HG03565 (cell line): ENCODE data around the gene SMCHD1.

ENCODE experiments used
- ATAC-seq: cut with Tn5 transposase; IDR thresholded peaks from one replicate; pipeline ENCODE4 v1.9.1; 2021; ENCODE audit warnings: mild to moderate bottlenecking, moderate library complexity; ENCODE audit not compliant: unreplicated experiment

Gene SMCHD1

GRCh38 chr18:2655178-2655953 lies at the start of gene SMCHD1:
SMCHD1 (plus strand) TSS chr18:2655726; CDS start chr18:2656076, 350 bp downstream.
- ATAC-seq: peak; percentile 54

GRCh38 chr18:2606335-2606734 lies 49.2 kb upstream of the SMCHD1 start:
- ATAC-seq: no peak

- ATAC-seq: no peak
These were observed 45.9 kb upstream of the SMCHD1 start for GRCh38 chr18:2609604-2610003.

GRCh38 chr18:2610549-2610948 lies 45.0 kb upstream of the SMCHD1 start:
- no peak for ATAC-seq

GRCh38 chr18:2612996-2613395 lies 42.5 kb upstream of the SMCHD1 start:
- no peak for ATAC-seq

- ATAC-seq: no peak
These were observed 38.0 kb upstream of the SMCHD1 start for GRCh38 chr18:2617401-2617998.

GRCh38 chr18:2618009-2618408 lies 37.5 kb upstream of the SMCHD1 start:
- no peak for ATAC-seq

- no peak for ATAC-seq
These were observed 30.3 kb upstream of the SMCHD1 start for GRCh38 chr18:2625217-2625616.

- ATAC-seq: peak; percentile 53
These were observed 27.7 kb upstream of the SMCHD1 start for GRCh38 chr18:2627821-2628276.

- no peak for ATAC-seq
These were observed 26.5 kb upstream of the SMCHD1 start for GRCh38 chr18:2629003-2629402.

- no peak for ATAC-seq
These were observed 19.9 kb upstream of the SMCHD1 start for GRCh38 chr18:2635586-2635985.

- peak; percentile 1 for ATAC-seq
These were observed 19.3 kb upstream of the SMCHD1 start for GRCh38 chr18:2636126-2636631.

GRCh38 chr18:2641638-2642037 lies 13.9 kb upstream of the SMCHD1 start:
- peak; percentile 65 for ATAC-seq

GRCh38 chr18:2642771-2643170 lies 12.8 kb upstream of the SMCHD1 start:
- no peak for ATAC-seq

- ATAC-seq: no peak
These were observed 11.0 kb upstream of the SMCHD1 start for GRCh38 chr18:2644535-2644934.

- no peak for ATAC-seq
These were observed 3.5 kb upstream of the SMCHD1 start for GRCh38 chr18:2651981-2652380.

- no peak for ATAC-seq
These were observed 2.1 kb upstream of the SMCHD1 start for GRCh38 chr18:2653467-2653866.

- no peak for ATAC-seq
These were observed 1.2 kb upstream of the SMCHD1 start for GRCh38 chr18:2654169-2654927.

- peak; percentile 11 for ATAC-seq
These were observed 673 bp upstream of the SMCHD1 start for GRCh38 chr18:2654928-2655177.

GRCh38 chr18:2655954-2656236 lies 369 bp downstream of the SMCHD1 start:
- no peak for ATAC-seq

- peak; percentile 1 for ATAC-seq
These were observed 883 bp downstream of the SMCHD1 start for GRCh38 chr18:2656237-2656980.
